Natural killer cell treated with Interleukin-12 subunit alpha and Interleukin-12 subunit beta and Interleukin-15 and Interleukin-18, amount 100 ng/mL, for 72 hours (primary cell): ENCODE results near the gene LHFPL2. TPM values are rescaled to one million over a fixed set of nuclear protein-coding genes. Genes with fewer than 3 reads are reported as not detected.
"Not testable (repeated sequence)": the region's sequence is repeated elsewhere in the genome, so short reads cannot be mapped to it uniquely, and the experiment has no call there.

Experiments
- ATAC-seq, 2 donors: fragments of 150-1000 bp; cut with Tn5 transposase in 1 of 2; sonication (Bioruptor Pico), chemical (Tn5 transposase) in 1 of 2; 2 replicates each; pipeline ENCODE4 v1.10.0; 2021
- DNase-seq: peaks from one replicate; pipeline ENCODE4 v3.0.0; 2022; ENCODE audit warnings: low spot score
- H3K27ac Mint-ChIP-seq, 2 donors: 1 replicate in 1 of 2; 2 replicates in 1 of 2; pipeline ENCODE4 v1.8.0; 2022; ENCODE audit warnings: mixed read lengths in 2 of 2, mild to moderate bottlenecking in 1 of 2, moderate library complexity in 1 of 2
- H3K27me3 Mint-ChIP-seq, 2 donors: 1 replicate in 1 of 2; 2 replicates in 1 of 2; pipeline ENCODE4 v1.8.0; 2022; ENCODE audit warnings: mixed read lengths in 2 of 2
- H3K36me3 Mint-ChIP-seq: one replicate; pipeline ENCODE4 v1.8.0; 2022; ENCODE audit warnings: mixed read lengths
- H3K4me1 Mint-ChIP-seq, 2 donors: 1 replicate in 1 of 2; 2 replicates in 1 of 2; pipeline ENCODE4 v1.8.0; 2022; ENCODE audit warnings: low read depth in 2 of 2, mixed read lengths in 2 of 2, mild to moderate bottlenecking in 1 of 2
- H3K4me3 Mint-ChIP-seq: one replicate; pipeline ENCODE4 v1.8.0; 2022; ENCODE audit warnings: mixed read lengths
- H3K9me3 Mint-ChIP-seq: 2 replicates; pipeline ENCODE4 v1.8.0; 2022; ENCODE audit warnings: mixed read lengths
- total RNA-seq, 2 donors: library from RNA; stranded (reverse); gene quantifications; one replicate each; pipeline ENCODE4 v1.2.3, GENCODE V29; 2022

LHFPL2 gene
- total RNA-seq, 2 donors from 2014 or later, result 0.45 to 1.8 TPM

DNA sequence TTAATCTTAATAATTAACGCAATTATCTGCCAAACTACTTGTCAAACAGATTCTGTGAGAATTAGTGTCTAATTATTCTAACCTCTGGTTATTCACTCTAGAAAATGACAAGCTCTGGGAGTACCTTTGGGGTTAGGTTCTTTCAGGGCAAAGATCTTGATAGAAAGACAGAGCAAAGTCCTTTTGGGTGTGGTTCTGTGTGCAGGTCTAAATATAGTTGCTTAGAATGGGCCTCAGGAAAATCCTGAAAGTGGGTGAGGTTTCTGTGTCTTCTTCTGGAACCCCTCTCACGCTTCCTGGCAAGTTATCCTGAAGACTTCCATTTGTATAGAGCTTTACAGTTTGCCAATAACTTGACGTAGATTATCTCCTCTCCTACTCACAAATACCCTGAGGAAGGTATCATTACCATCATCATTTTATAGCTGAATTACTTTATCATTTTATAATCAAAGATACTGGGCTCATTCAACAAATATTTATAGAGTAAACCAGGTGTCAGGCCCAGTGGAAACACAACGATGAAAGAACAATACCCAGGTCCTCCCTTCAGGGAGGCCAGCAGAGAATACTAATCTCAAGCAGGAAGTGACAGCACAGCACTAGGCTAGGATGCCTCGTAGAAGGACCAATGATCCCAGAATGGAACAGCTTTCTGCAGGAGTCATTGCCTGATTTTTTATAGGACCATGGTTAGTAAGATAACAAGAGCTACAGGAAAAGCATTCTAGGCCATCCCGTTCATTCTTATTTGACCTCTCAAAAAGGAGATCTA is 27.6 kb upstream of the LHFPL2 start:
- no peak overlapping the region for H3K27ac Mint-ChIP-seq
- peaks cover 9 to 23% of the 10 kb centered on the region in 2 donors for H3K27me3 Mint-ChIP-seq
- ATAC-seq, result no peak
- H3K4me1 Mint-ChIP-seq, result no peaks in the 10 kb centered on the region
- DNase-seq, result no peak
- H3K9me3 Mint-ChIP-seq, result no peaks in the 10 kb centered on the region
- H3K4me3 Mint-ChIP-seq, result no peak overlapping the region
- H3K36me3 Mint-ChIP-seq, result no peaks in the 10 kb centered on the region

- not testable (repeated sequence) for H3K4me3 Mint-ChIP-seq
Observed at GRCh38 chr5:78673827-78674226, 25.3 kb upstream of the LHFPL2 start.

DNA sequence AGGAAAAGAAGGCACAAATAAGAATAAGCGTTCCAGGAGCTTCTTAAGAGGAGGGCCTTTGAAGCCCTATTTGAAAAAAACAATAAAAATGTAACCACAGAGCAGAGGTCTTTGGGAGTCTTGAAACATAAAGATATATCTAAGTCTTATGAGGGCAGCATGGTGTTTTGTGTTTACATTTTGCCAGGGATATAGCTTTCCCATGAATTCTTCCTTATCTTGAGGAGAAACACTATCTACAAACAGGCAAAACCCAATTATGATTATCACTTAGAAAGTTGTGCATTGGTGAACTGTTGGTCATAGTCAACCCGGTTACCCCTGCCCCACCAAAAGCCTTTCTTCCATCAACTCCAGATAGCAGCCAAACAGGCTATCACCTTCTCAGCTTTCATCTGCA is 23.6 kb upstream of the LHFPL2 start:
- Mint-ChIP-seq H3K9me3 (no peaks in the 10 kb centered on the region), H3K36me3 (no peaks in the 10 kb centered on the region), H3K4me1 (no peaks in the 10 kb centered on the region), H3K27ac (no peak overlapping the region), H3K27me3 (peaks cover 14 to 42% of the 10 kb centered on the region in 2 donors), H3K4me3 (no peak overlapping the region)
- ATAC-seq (no peak), DNase-seq (no peak)

More at GRCh38 chr5:78673827-78674226, 25.3 kb upstream of the LHFPL2 start:
- not testable (repeated sequence) for H3K36me3 Mint-ChIP-seq, H3K27ac Mint-ChIP-seq, DNase-seq, H3K9me3 Mint-ChIP-seq, H3K4me1 Mint-ChIP-seq, ATAC-seq
- peaks cover 14 to 39% of the 10 kb centered on the region in 2 donors for H3K27me3 Mint-ChIP-seq

DNA sequence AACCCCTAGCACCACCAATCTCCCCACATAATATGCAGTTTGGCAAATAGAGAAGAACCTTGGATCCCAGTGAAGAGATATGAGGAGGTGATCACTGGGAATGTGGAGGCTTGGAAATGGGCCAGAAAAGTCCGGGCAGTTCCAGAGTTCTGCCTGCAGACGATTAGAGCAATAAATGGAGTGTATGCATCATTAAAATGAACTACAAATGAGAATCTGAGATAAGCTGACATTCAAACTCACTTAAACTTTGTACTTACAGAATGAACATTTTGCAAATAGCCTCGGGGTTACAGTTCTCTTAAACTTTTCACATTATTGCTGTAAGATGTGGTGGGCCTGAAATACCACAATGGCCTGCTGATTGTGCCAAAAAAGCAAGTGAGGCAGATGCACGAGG is 23.0 kb upstream of the LHFPL2 start:
- Mint-ChIP-seq H3K4me1 (no peaks in the 10 kb centered on the region), H3K27ac (no peak overlapping the region), H3K4me3 (no peak overlapping the region), H3K27me3 (peaks cover 14 to 45% of the 10 kb centered on the region in 2 donors), H3K9me3 (no peaks in the 10 kb centered on the region), H3K36me3 (no peaks in the 10 kb centered on the region)
- no peak for DNase-seq
- ATAC-seq, result no peak

GRCh38 chr5:78670701-78671269 is 22.2 kb upstream of the LHFPL2 start:
- Mint-ChIP-seq H3K4me1 (no peaks in the 10 kb centered on the region), H3K36me3 (no peaks in the 10 kb centered on the region), H3K9me3 (no peaks in the 10 kb centered on the region), H3K27ac (no peak overlapping the region), H3K4me3 (no peak overlapping the region), H3K27me3 (peaks cover 20 to 49% of the 10 kb centered on the region in 2 donors)
- ATAC-seq (no peak), DNase-seq (no peak)

- H3K27ac Mint-ChIP-seq, result no peak overlapping the region
- DNase-seq, result no peak
- no peaks in the 10 kb centered on the region for H3K9me3 Mint-ChIP-seq
- peaks cover 17 to 51% of the 10 kb centered on the region in 2 donors for H3K27me3 Mint-ChIP-seq
- H3K36me3 Mint-ChIP-seq, result no peaks in the 10 kb centered on the region
- H3K4me3 Mint-ChIP-seq, result no peak overlapping the region
- no peak for ATAC-seq
- no peaks in the 10 kb centered on the region for H3K4me1 Mint-ChIP-seq
Observed at GRCh38 chr5:78669331-78669730, 20.8 kb upstream of the LHFPL2 start.

- Mint-ChIP-seq H3K27ac (no peak overlapping the region), H3K36me3 (no peaks in the 10 kb centered on the region)
- ATAC-seq, result no peak
Observed at GRCh38 chr5:78667461-78668103, 19.0 kb upstream of the LHFPL2 start.

DNA sequence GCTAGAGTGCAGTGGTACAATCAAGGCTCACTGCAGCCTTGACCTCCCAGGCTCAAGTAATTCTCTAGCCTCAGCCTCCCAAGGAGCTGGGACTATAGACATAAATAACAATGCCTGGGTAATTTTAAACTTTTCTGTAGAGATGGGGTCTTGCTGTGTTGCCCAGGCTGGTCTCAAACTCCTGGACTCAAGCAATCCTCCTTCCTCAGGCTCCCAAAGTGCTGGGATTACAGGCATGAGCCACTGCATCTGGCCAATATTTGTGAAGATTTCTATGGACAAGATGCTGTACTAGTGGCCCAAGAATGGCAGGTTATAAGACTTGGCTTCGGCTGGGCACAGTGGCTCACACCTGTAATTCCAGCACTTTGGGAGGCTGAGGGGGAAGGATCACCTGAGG is 18.4 kb upstream of the LHFPL2 start:
- not testable (repeated sequence) for H3K36me3 Mint-ChIP-seq, H3K9me3 Mint-ChIP-seq, H3K4me1 Mint-ChIP-seq, H3K27ac Mint-ChIP-seq, DNase-seq, H3K4me3 Mint-ChIP-seq, ATAC-seq
- peaks cover 13 to 45% of the 10 kb centered on the region in 2 donors for H3K27me3 Mint-ChIP-seq

More at GRCh38 chr5:78667461-78668103, 19.0 kb upstream of the LHFPL2 start:
- H3K4me1 Mint-ChIP-seq, result no peaks in the 10 kb centered on the region
- DNase-seq, result no peak
- H3K9me3 Mint-ChIP-seq, result no peaks in the 10 kb centered on the region
- H3K4me3 Mint-ChIP-seq, result no peak overlapping the region
- peaks cover 13 to 41% of the 10 kb centered on the region in 2 donors for H3K27me3 Mint-ChIP-seq

DNA sequence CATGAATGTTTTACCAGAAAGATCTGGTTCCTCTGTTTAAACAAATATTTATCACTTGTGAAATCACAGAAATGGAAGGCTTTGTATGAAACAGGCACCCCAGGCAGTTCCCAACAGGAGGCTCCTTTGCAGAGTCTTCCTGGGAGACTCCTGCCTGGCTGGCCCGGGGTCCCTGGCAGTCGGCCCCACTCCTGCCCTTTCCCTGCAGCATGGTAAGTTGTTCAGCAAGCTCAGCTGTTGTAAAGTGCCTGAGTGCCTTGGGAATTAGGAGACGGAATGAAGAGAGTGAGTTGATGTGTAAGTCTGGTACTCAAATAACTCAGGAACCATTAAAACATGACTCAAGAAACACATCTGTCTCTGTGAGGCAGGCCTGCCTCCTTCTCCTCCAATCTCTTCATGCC is 17.5 kb upstream of the LHFPL2 start:
- DNase-seq (no peak), ATAC-seq (no peak)
- peaks cover 13 to 51% of the 10 kb centered on the region in 2 donors for H3K27me3 Mint-ChIP-seq
- H3K9me3 Mint-ChIP-seq, result no peaks in the 10 kb centered on the region
- no peak overlapping the region for H3K4me3 Mint-ChIP-seq
- no peak overlapping the region for H3K27ac Mint-ChIP-seq
- H3K36me3 Mint-ChIP-seq, result no peaks in the 10 kb centered on the region
- no peaks in the 10 kb centered on the region for H3K4me1 Mint-ChIP-seq

DNA sequence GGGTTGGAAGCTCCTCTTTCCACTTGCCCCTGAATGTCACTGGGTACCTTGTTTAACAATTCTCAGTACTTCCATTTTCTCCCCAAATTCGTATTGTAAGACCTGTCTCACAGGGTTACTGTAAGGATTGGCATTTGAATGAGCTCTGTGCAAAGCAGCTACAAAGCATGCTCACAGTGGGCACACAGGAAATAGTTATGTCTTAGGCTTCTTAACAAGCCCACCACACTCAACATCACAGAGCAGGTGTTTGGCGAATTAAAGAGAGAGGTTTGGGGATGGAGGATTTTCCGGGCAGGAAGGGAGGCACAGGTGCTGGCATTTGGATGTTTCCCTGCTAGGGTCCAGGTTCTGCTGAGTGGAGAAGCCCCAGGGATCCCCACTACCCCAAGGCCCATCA is 17.0 kb upstream of the LHFPL2 start:
- no peaks in the 10 kb centered on the region for H3K4me1 Mint-ChIP-seq
- no peak for DNase-seq
- H3K36me3 Mint-ChIP-seq, result no peaks in the 10 kb centered on the region
- H3K4me3 Mint-ChIP-seq, result no peak overlapping the region
- ATAC-seq, result no peak
- no peaks in the 10 kb centered on the region for H3K9me3 Mint-ChIP-seq
- no peak overlapping the region for H3K27ac Mint-ChIP-seq
- H3K27me3 Mint-ChIP-seq, result peaks cover 13 to 52% of the 10 kb centered on the region in 2 donors

- peaks cover 15 to 53% of the 10 kb centered on the region in 2 donors for H3K27me3 Mint-ChIP-seq
- ATAC-seq, result no peak
- H3K4me3 Mint-ChIP-seq, result no peak overlapping the region
- no peak for DNase-seq
- H3K36me3 Mint-ChIP-seq, result no peaks in the 10 kb centered on the region
- H3K4me1 Mint-ChIP-seq, result no peaks in the 10 kb centered on the region
- H3K27ac Mint-ChIP-seq, result no peak overlapping the region
- H3K9me3 Mint-ChIP-seq, result no peaks in the 10 kb centered on the region
Observed at GRCh38 chr5:78662323-78662722, 13.8 kb upstream of the LHFPL2 start.

GRCh38 chr5:78661691-78662090 is 13.1 kb upstream of the LHFPL2 start:
- Mint-ChIP-seq H3K4me1 (no peaks in the 10 kb centered on the region), H3K36me3 (no peaks in the 10 kb centered on the region), H3K9me3 (no peaks in the 10 kb centered on the region), H3K27ac (no peak overlapping the region), H3K4me3 (no peak overlapping the region), H3K27me3 (peaks cover 15 to 50% of the 10 kb centered on the region in 2 donors)
- ATAC-seq, result no peak
- DNase-seq, result no peak

GRCh38 chr5:78661044-78661443 is 12.5 kb upstream of the LHFPL2 start:
- Mint-ChIP-seq H3K4me1 (no peaks in the 10 kb centered on the region), H3K27me3 (peaks cover 12 to 46% of the 10 kb centered on the region in 2 donors)
- ATAC-seq, result no peak

DNA sequence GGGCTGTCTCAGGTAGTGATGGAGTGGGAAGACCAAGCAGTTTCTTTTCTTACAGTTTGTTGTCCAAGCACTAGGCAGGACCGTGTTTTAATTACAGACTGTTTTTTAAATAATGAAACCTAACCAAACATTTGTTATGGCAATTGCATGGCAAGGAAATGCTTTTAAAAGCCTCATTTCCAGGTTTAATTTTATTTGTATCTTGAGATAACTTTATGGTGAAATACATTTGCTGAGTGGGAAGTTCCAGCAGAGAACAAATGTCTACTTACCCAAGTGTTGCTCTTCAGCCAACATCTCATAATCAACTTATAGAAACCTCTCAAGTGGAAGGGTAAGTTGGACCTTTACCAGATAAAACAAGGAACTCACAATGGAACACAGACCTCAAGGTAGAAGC is 11.8 kb upstream of the LHFPL2 start:
- Mint-ChIP-seq H3K27ac (no peak overlapping the region), H3K36me3 (no peaks in the 10 kb centered on the region), H3K9me3 (no peaks in the 10 kb centered on the region), H3K4me1 (no peaks in the 10 kb centered on the region), H3K27me3 (peaks cover 12 to 42% of the 10 kb centered on the region in 2 donors), H3K4me3 (no peak overlapping the region)
- no peak for ATAC-seq
- no peak for DNase-seq

More at GRCh38 chr5:78661044-78661443, 12.5 kb upstream of the LHFPL2 start:
- no peak overlapping the region for H3K27ac Mint-ChIP-seq
- no peak for DNase-seq
- no peaks in the 10 kb centered on the region for H3K9me3 Mint-ChIP-seq
- no peak overlapping the region for H3K4me3 Mint-ChIP-seq
- H3K36me3 Mint-ChIP-seq, result no peaks in the 10 kb centered on the region
